Fibroblast of lung (primary cell): ENCODE data around the gene OSBPL9. TPM values are rescaled to one million over a fixed set of nuclear protein-coding genes. Genes with fewer than 3 reads are reported as not detected.
A peak's percentile ranks its signal among the peaks of the same experiment; 100 is the strongest.
"Not testable (repeated sequence)": the region's sequence is repeated elsewhere in the genome, so short reads cannot be mapped to it uniquely, and the experiment has no call there.

Source experiments
- DNase-seq, 2 donors: peaks; one replicate each; pipeline versions ENCODE4 v3.0.0 to v3.0.0-alpha.2; 2010; ENCODE audit warnings: low read depth in 2 of 2
- H2AFZ ChIP-seq: 2 replicates; pipeline ENCODE4 v1.5.1; 2012; ENCODE audit warnings: low read length, control low read depth, inconsistent platforms
- H3K27ac ChIP-seq: 2 replicates; pipeline ENCODE4 v1.5.1; 2011; ENCODE audit warnings: low read length, control low read depth; ENCODE audit not compliant: insufficient read depth
- H3K27me3 ChIP-seq: 2 replicates; pipeline ENCODE4 v1.5.1; 2011; ENCODE audit warnings: mild to moderate bottlenecking, low read length; ENCODE audit not compliant: control insufficient read depth, insufficient read depth
- H3K36me3 ChIP-seq: 2 replicates; pipeline ENCODE4 v1.5.1; 2011; ENCODE audit warnings: low read length; ENCODE audit not compliant: control insufficient read depth, insufficient read depth
- H3K4me1 ChIP-seq: 2 replicates; pipeline ENCODE4 v1.5.1; 2011; ENCODE audit warnings: low read length; ENCODE audit not compliant: control insufficient read depth, insufficient read depth; ENCODE audit errors: extremely low read depth
- H3K4me2 ChIP-seq: 2 replicates; pipeline ENCODE4 v1.5.1; 2011; ENCODE audit warnings: low read length, control low read depth; ENCODE audit not compliant: insufficient read depth; ENCODE audit errors: extremely low read depth
- H3K4me3 ChIP-seq, 4 experiments: fragments of 200-600 bp in 1 of 4; sonication (generic) in 1 of 4; replicated peaks in 1 of 4; 2 replicates each; pipeline ENCODE4 v1.5.1; 2011 to 2016; ENCODE audit warnings: low read length in 4 of 4, low read depth in 3 of 4, mild to moderate bottlenecking in 3 of 4, control low read depth in 2 of 4, inconsistent platforms in 1 of 4, mixed read lengths in 1 of 4; ENCODE audit not compliant: insufficient read depth in 1 of 4; ENCODE audit errors: control extremely low read depth in 1 of 4
- H3K79me2 ChIP-seq: 2 replicates; pipeline ENCODE4 v1.5.1; 2012; ENCODE audit warnings: mild to moderate bottlenecking, low read length, inconsistent platforms; ENCODE audit not compliant: control insufficient read depth, insufficient read depth
- H3K9ac ChIP-seq: 2 replicates; pipeline ENCODE4 v1.5.1; 2011; ENCODE audit warnings: mild to moderate bottlenecking, low read length, control low read depth; ENCODE audit not compliant: insufficient read depth
- H3K9me3 ChIP-seq: 2 replicates; pipeline ENCODE4 v1.5.1; 2012; ENCODE audit warnings: low read depth, low read length; ENCODE audit not compliant: control insufficient read depth, insufficient read depth
- H4K20me1 ChIP-seq: 2 replicates; pipeline ENCODE4 v1.5.1; 2011; ENCODE audit warnings: low read length; ENCODE audit not compliant: control insufficient read depth, insufficient read depth; ENCODE audit errors: extremely low read depth
- CTCF ChIP-seq, 2 donors: IDR thresholded peaks in 1 of 2; conservative IDR thresholded peaks in 1 of 2; 1 replicate in 1 of 2; 2 replicates in 1 of 2; pipeline ENCODE4 v1.5.1; 2011 to 2012; ENCODE audit warnings: low read length in 2 of 2, control low read depth in 1 of 2, inconsistent platforms in 1 of 2, low read depth in 1 of 2, mild to moderate bottlenecking in 1 of 2
- EZH2 ChIP-seq: IDR thresholded peaks from 2 replicates; pipeline ENCODE4 v1.5.1; 2012; ENCODE audit warnings: low read length, control low read depth, mild to moderate bottlenecking; ENCODE audit errors: missing control alignments
- polyA plus RNA-seq, 2 donors: library from polyadenylated mRNA; depleted of rRNA in 1 of 2; stranded (reverse) in 1 of 2; unstranded in 1 of 2; fragments of >200 nt; gene quantifications; 2 replicates each; pipeline ENCODE4 v1.2.1, GENCODE V29; 2011 to 2012; ENCODE audit warnings: missing spikeins in 1 of 2
- total RNA-seq: library from RNA; depleted of rRNA; stranded (reverse); fragments of >200 nt; gene quantifications from 2 replicates; pipeline ENCODE4 v1.2.1, GENCODE V29; 2014

Gene OSBPL9
- total and polyA plus RNA-seq, 2 donors (not counting 1 experiment from before 2014, with no cell fraction given) = 62.5 to 90.7 TPM

GRCh38 chr1:51729824-51730301 lies 113.0 kb downstream of the OSBPL9 start:
- Histone ChIP-seq H3K27me3 (no peaks in the 10 kb centered on the region), H3K9me3 (no peaks in the 10 kb centered on the region), H3K4me2 (peak overlapping the region; percentile 93), H3K4me3 (peak overlapping the region; percentile 63 to 81 (median 71)), H3K27ac (no peak overlapping the region), H3K4me1 (no peaks in the 10 kb centered on the region), H4K20me1 (no peaks in the 10 kb centered on the region), H2AFZ (peak overlapping the region; percentile 26), H3K9ac (peak overlapping the region; percentile 69), H3K79me2 (peaks cover 2% of the 10 kb centered on the region), H3K36me3 (no peaks in the 10 kb centered on the region)
- TF ChIP-seq EZH2 (no peak), CTCF (conservative IDR thresholded peaks at IDR 0.05 in 1 of 2, IDR thresholded peaks at IDR 0.05 in 1 of 2; ENCODE audit: low read depth in 1 of 2, low read length in 2 of 2) (no peak)
- DNase-seq = no peak

DNA sequence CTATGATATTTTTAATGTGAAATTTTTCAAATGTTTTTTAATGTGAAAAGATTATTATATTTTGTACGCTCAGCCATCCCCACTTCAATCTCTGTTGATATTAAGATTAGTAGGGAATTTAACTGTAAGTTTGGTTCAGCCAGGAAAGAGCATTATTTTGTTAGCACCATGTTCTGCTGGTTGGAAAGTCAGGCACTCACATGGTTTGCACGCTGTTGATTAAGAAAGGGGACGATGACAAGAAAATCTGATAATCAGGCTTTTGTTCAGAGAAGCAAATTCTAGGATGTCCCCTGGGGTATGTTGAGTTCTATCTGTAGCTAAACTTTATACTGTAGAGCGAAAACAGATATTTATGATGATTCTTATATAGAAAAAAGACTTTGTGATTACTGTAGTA lies 115.1 kb downstream of the OSBPL9 start:
- Histone ChIP-seq H3K79me2 (peaks cover 2% of the 10 kb centered on the region), H3K27me3 (no peaks in the 10 kb centered on the region), H3K4me3 (no peak overlapping the region), H2AFZ (no peak overlapping the region), H3K27ac (no peak overlapping the region), H3K4me1 (peaks cover 2% of the 10 kb centered on the region), H4K20me1 (no peaks in the 10 kb centered on the region), H3K4me2 (no peak overlapping the region), H3K9me3 (no peaks in the 10 kb centered on the region), H3K9ac (no peak overlapping the region), H3K36me3 (no peaks in the 10 kb centered on the region)
- TF ChIP-seq CTCF (conservative IDR thresholded peaks at IDR 0.05 in 1 of 2, IDR thresholded peaks at IDR 0.05 in 1 of 2; ENCODE audit: low read depth in 1 of 2, low read length in 2 of 2) (no peak), EZH2 (no peak)
- DNase-seq = no peak

DNA sequence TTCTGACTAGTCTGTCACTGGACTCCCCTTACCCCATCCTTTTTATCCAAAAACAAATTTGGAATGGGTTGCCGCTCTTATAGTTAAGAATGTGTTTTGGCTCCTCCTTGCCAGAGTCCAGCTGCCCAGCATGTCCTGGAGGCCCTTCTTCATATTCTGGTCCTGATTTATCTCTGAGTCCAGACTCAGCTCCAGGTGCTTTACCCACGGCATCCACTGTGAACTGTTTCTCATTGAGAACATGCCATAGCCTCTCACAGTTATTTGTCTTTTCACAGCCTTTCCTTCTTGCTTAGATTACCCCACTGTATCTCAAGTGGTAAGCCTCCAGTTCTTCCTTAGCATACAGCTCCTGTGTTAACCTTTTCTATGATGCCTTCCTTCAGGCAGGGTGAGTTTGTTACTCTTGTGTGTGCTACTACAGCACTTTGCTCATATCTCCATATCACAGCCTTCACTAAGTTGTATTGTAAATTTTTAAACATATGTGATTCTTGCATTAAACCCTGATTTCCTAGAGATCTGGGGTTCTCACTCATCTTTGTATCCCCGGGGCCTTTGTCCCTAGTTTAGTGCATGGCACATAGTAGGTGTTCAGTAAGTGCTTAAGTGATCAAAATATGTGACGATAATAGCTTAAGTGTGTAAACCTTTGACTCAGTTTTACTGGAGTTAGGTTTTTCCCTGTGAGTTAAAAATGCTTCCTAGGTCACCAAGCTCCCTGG lies 116.0 kb downstream of the OSBPL9 start:
- H3K27ac ChIP-seq = no peak overlapping the region
- H3K4me2 ChIP-seq = no peak overlapping the region
- H2AFZ ChIP-seq = no peak overlapping the region
- H3K9ac ChIP-seq = no peak overlapping the region
- DNase-seq = no peak
- peaks cover 2% of the 10 kb centered on the region for H3K79me2 ChIP-seq
- H4K20me1 ChIP-seq = no peaks in the 10 kb centered on the region
- TF ChIP-seq EZH2 (no peak), CTCF (conservative IDR thresholded peaks at IDR 0.05 in 1 of 2, IDR thresholded peaks at IDR 0.05 in 1 of 2; ENCODE audit: low read depth in 1 of 2, low read length in 2 of 2) (no peak)
- no peaks in the 10 kb centered on the region for H3K36me3 ChIP-seq
- no peaks in the 10 kb centered on the region for H3K9me3 ChIP-seq
- H3K27me3 ChIP-seq = no peaks in the 10 kb centered on the region
- peaks cover 2% of the 10 kb centered on the region for H3K4me1 ChIP-seq
- no peak overlapping the region for H3K4me3 ChIP-seq

DNA sequence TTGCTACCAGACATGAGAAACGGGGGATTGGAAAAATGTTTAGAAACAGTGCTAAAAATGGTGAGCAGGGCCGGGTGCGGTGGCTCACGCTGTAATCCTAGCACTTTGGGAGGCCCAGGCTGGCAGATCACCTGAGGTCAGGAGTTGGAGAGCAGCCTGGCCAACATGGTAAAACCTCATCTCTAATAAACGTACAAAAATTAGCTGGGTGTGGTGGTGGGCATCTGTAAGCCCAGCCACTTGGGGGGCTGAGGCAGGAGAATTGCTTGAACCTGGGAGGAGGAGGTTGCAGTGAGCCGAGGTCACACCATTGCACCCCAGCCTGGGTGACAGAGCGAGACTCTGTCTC lies 116.5 kb downstream of the OSBPL9 start:
- not testable (repeated sequence) for DNase-seq, H3K4me2 ChIP-seq, H3K27me3 ChIP-seq, H2AFZ ChIP-seq, H4K20me1 ChIP-seq, H3K9me3 ChIP-seq, H3K4me1 ChIP-seq, H3K4me3 ChIP-seq, H3K36me3 ChIP-seq, H3K9ac ChIP-seq, H3K79me2 ChIP-seq, H3K27ac ChIP-seq
